Measurements from ENCODE around the gene TMEM151A.

TMEM151A gene

DNA sequence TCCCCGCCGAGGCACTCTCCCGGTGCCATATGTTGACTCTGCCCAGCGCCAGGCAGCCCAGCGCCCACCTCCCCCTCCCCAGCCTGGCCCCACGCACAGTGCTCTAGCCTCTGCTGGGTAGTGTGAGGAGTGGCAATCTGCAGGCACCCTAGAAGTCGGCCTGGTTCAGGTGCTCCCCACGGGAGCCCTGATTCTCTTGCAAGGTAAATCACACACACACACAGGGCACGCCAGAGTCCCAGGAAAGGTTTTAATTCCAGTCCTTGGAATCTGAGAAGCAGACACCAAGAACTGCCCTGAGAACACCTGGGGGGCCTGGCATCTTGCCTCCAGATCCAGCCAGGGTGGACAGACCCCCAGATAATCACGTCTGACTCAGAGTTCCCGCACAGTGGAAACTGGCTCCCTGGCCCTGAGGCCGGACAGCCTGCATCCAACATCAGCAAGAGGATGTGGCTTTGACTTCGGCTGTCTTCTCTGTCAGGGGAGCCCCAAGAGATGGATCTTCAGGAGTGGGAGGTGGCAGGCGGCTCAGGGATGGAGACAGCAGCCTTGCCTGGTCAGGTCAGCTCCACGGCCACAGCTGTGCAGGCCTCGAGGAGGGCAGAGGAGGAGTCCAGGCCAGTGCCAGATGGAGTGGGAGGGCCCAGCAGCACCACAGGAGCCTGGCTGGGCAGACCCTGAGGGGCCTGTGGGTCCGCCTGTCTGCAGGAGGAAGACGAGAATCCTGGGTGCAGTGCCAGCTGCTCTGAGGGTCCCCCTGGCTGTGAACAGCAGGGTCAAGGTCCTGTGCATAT lies 45.6 kb downstream of the TMEM151A start:
- peak; percentile 45 for DNase-seq (ENCODE audit: low read depth)

DNA sequence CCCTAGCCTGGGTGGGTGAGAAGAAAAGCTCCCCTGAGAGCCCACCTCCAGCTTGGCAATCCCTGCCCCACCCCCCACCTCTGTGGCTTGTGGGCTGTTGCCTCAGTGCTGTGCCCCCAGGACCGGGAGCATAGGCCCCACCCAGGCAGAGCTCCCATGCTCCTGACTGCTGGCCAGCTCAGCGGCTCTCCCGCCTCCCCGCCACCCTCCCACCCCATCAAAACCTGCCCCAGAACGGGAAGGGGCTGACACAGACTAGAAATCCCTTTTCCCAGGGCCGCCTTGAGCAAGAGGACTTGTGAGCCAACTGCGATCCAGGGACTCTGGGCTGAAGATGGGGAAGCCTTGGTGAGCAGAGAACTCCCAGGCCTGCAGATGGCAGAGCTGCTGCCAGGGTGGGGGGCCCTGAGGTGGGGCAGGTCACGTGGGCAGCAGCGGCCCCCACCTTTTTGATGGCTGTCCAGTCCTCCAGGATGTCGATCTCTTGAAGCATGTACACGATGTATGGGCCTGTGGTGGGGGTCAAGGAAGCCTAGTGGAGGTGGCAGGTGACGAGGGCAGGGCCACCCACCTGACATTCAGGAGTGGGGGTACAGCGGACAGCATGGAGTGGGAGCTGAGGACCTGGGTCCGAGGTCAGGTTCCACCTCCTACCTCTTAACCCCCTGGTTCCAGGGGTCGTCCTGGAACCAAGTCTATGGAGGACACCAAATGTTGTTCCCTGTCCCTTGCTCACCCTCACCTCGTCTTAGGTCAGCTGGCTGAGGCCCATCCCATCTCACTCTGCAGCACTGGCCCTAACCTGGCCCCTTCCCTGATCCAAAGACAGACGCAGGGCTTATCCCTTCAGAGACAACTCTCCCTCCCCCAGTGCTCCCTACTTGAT lies 46.8 kb downstream of the TMEM151A start:
- DNase-seq (ENCODE audit: low read depth): peak; percentile 37

GRCh38 chr11:66339162-66339675 lies 47.5 kb downstream of the TMEM151A start:
- no peak for DNase-seq (ENCODE audit: low read depth)

DNA sequence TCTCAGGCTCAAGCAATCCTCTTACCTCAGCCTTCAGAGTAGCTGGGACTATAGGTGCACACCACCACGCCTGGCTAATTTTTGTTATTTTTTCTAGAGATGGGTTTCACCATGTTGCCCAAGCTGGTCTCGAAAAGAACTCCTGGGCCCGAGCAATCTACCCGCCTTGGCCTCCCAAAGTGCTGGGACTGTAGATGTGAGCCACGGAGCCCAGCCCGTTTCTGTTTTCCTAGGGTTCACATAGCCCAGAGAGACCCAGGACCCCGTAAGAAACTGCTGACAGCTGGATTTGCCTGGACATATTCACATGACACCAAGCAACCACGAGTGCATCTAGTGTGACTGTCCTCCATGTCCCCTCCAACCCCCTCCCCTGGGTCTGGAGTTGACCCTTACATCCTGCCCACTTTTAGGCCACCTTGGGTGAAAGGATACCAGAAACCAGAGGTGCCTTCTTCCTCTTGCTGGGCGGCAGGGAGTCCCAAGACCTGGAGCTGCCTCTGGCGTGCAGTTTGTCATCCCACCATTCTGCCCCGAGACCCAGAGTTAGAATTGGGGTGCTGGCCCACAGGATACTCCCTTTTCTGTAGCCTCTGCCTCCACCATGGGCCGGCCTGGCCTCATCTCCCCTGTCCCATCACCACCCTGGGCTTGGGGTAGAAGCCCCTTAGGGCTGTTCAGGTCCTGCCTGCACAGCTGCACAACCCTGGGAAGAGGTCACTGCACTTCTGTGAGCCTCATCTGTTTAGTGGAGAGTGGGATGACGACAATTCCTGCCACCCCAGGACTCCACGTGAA lies 48.2 kb downstream of the TMEM151A start:
- DNase-seq (ENCODE audit: low read depth): no peak

GRCh38 chr11:66340596-66341501 lies 49.2 kb downstream of the TMEM151A start:
- no peak for DNase-seq (ENCODE audit: low read depth)

GRCh38 chr11:66341502-66342126 lies 49.9 kb downstream of the TMEM151A start:
- DNase-seq (ENCODE audit: low read depth): no peak

GRCh38 chr11:66343176-66343575 lies 51.5 kb downstream of the TMEM151A start:
- DNase-seq (ENCODE audit: low read depth): no peak

DNA sequence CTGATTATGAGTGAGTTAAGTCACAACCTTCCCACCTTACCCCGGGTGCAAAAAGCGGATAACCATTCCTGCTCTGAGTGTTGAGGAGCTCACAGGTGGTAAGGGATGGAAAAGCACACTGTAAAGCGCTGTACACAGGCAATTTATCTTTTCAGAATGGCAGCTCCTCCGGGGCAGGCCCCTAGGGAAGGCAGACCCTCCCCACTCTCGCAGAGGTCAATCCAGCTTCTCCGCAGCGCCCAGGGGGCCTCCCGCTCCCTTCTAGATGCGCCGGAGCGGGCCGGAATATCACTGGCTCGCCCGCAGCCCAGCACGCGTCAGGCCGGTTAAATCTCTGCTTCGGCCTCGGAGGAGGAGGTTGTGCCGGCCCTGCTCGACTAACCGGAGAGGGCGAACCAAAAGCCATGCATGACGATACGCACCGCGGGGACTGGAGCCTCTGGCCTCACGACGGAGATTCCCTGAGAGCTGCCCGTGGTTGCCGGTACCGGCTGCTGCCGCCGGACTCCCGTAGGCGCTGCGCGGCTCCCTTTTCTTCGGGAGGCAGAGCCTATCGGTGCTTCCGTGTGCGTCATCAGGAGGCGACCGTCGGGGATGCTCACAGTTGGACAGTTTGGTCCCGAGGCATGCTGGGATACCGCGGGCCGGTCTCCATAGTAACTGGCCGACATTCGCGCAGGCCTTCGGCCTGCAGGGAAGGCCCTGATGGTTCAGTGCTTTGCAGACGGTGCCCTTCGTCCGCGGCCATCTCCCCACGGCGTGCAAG lies 53.0 kb downstream of the TMEM151A start, which contains the start of gene BRMS1:
BRMS1 (minus strand) TSS at position 555 of the 766 bp plus-strand sequence. CDS start 2,870 bp downstream, outside the sequence.
- peak; percentile 96 for DNase-seq (ENCODE audit: low read depth)

- DNase-seq (ENCODE audit: low read depth): no peak
These were observed 53.6 kb downstream of the TMEM151A start for GRCh38 chr11:66345316-66345649.

Data from amniotic epithelial cell (primary cell).